Mucosa of descending colon (tissue), 3 donors: ENCODE data around the gene GALNT9. TPM values are rescaled to one million over a fixed set of nuclear protein-coding genes. Genes with fewer than 3 reads are reported as not detected.

Experiments used
- ATAC-seq: fragments of 200-7000 bp; cut with Tn5 transposase; one replicate; pipeline ENCODE4 v1.9.1; 2020; ENCODE audit warnings: mild to moderate bottlenecking, moderate library complexity
- DNase-seq, 3 donors: peaks; one replicate each; pipeline ENCODE4 v3.0.0-alpha.2; 2020
- H3K36me3 ChIP-seq: fragments of 200-600 bp; one replicate; pipeline ENCODE4 v1.8.0; 2021; ENCODE audit warnings: low read depth, mild to moderate bottlenecking
- H3K4me1 ChIP-seq: fragments of 200-600 bp; one replicate; pipeline ENCODE4 v1.8.0; 2021; ENCODE audit warnings: low read depth, mild to moderate bottlenecking
- H3K4me3 ChIP-seq: fragments of 200-600 bp; one replicate; pipeline ENCODE4 v1.8.0; 2021; ENCODE audit warnings: mild to moderate bottlenecking
- H3K9me3 ChIP-seq: fragments of 200-600 bp; one replicate; pipeline ENCODE4 v1.8.0; 2021; ENCODE audit warnings: mild to moderate bottlenecking
- CTCF ChIP-seq: fragments of 200-600 bp; IDR thresholded peaks from one replicate; pipeline ENCODE4 v1.8.0; 2022; ENCODE audit warnings: antibody characterized with exemption, mild to moderate bottlenecking
- intact Hi-C, 2 donors: fragments of 100-400 bp; cut with DNase I in 1 of 2; cut with micrococcal nuclease in 1 of 2; formaldehyde crosslinking; loops; one replicate each; pipeline versions ENCODE4 v1.11.0 to v1.11.1; 2022; cut with DNase I, micrococcal nuclease
- total RNA-seq, 3 donors: library from RNA; stranded (reverse); fragmentation: NEBNext Ultra II Directional in 2 of 3; extraction: Animal tissue kit (Norgen Biotek cat#: 25700) in 2 of 3; gene quantifications; one replicate each; pipeline versions ENCODE4 v1.2.1 to v1.2.4, GENCODE V29; 2021 to 2023
- donor health status: DM: no; HTN: no; CAD: no; lungs with moderate emphysema.
- donor health status: DM: no; HTN: no; CAD: no.
- donor health status: DM: no; HTN: yes; CAD: no.

Gene GALNT9
- total RNA-seq, 3 donors from 2014 or later: 0.43 to 3.7 TPM; not detected in 1

GRCh38 chr12:132356691-132357622 is 27.6 kb upstream of the GALNT9 start:
- DNase-seq (peak; percentile 49 to 73 (median 50)), ATAC-seq (peak; percentile 80)
- no peak for TF ChIP-seq CTCF
- H3K4me1 ChIP-seq: no peaks in the 10 kb centered on the region
- no peaks in the 10 kb centered on the region for H3K36me3 ChIP-seq
- no peaks in the 10 kb centered on the region for H3K9me3 ChIP-seq
- no peak overlapping the region for H3K4me3 ChIP-seq
- intact Hi-C loops: no loop called here

- Histone ChIP-seq H3K4me3 (no peak overlapping the region), H3K4me1 (no peaks in the 10 kb centered on the region)
Measured at GRCh38 chr12:132355742-132356681, 26.6 kb upstream of the GALNT9 start.

GRCh38 chr12:132354982-132355680 is 25.7 kb upstream of the GALNT9 start:
- H3K9me3 ChIP-seq: no peaks in the 10 kb centered on the region
- DNase-seq (peak in 2 of 3 donors; percentile 7 to 43), ATAC-seq (no peak)
- no peak for TF ChIP-seq CTCF
- H3K4me1 ChIP-seq: no peaks in the 10 kb centered on the region
- H3K4me3 ChIP-seq: no peak overlapping the region
- H3K36me3 ChIP-seq: no peaks in the 10 kb centered on the region
- intact Hi-C loops: no loop called here

More at GRCh38 chr12:132355742-132356681, 26.6 kb upstream of the GALNT9 start:
- ATAC-seq (no peak), DNase-seq (peak in 2 of 3 donors; percentile 11 to 29)
- TF ChIP-seq CTCF: no peak
- Histone ChIP-seq H3K9me3 (no peaks in the 10 kb centered on the region), H3K36me3 (no peaks in the 10 kb centered on the region)
- intact Hi-C loops: no loop called here

- no peaks in the 10 kb centered on the region for H3K4me1 ChIP-seq
- H3K9me3 ChIP-seq: no peaks in the 10 kb centered on the region
- no peak overlapping the region for H3K4me3 ChIP-seq
- intact Hi-C loops: no loop called here
- TF ChIP-seq CTCF: no peak
- H3K36me3 ChIP-seq: no peaks in the 10 kb centered on the region
- ATAC-seq: no peak
- peak in 2 of 3 donors; percentile 6 to 32 for DNase-seq
Measured at GRCh38 chr12:132354211-132354981, 25.0 kb upstream of the GALNT9 start.
